Measurements from ENCODE around the gene APLP2.
A peak's percentile ranks its signal among the peaks of the same experiment; 100 is the strongest.

APLP2 gene

DNA sequence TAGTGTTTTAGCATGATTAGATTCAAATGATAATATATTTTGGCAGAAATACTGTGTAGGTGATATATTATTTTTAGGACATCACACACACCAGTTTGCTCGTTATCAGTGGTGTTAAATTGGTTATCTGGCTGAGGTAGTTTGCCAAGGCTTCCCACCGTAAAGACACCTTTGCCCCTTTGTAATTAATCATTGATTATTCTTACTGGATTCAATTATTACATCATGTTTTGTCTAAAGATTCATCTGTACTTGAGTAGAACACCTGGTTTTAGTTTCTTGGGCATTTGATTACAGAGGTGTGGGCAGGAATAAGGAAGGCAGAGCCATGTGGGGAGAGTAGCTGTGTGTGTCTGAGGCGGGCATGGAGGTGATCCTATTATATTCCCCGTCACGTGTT lies 50.4 kb downstream of the APLP2 start:
- no peak for DNase-seq

DNA sequence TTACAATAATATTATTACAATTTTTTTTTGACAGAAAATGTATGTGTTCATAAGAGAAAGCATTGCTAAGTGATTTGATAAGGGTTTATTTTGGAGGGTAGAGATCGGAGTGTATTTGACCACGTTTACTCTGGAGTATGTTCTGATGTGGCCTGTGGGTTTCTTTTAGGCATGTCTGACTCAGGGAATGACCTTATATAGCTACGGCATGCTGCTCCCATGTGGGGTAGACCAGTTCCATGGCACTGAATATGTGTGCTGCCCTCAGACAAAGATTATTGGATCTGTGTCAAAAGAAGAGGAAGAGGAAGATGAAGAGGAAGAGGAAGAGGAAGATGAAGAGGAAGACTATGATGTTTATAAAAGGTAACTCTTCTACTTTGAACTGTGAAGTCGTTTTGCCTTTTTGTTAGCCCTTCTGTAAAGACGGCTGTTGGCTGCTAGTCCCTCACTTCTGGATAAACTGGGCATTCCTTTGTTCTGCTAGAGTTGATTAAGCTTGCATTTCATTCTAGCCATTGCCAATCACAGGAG lies 51.8 kb downstream of the APLP2 start:
- peak; percentile 93 for DNase-seq

DNA sequence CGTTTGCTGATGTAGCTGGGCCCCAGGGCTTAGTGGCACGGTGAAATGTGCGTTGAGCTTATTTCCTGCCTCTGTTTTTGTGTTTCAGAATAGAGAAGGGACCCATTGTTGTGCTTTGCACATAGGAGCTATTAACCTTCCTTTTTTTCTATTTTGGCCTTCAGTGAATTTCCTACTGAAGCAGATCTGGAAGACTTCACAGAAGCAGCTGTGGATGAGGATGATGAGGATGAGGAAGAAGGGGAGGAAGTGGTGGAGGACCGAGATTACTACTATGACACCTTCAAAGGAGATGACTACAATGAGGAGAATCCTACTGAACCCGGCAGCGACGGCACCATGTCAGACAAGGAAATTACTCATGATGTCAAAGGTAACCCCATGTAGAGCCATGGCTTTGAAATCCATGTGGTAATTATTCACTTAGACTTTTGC lies 52.5 kb downstream of the APLP2 start:
- no peak for DNase-seq

DNA sequence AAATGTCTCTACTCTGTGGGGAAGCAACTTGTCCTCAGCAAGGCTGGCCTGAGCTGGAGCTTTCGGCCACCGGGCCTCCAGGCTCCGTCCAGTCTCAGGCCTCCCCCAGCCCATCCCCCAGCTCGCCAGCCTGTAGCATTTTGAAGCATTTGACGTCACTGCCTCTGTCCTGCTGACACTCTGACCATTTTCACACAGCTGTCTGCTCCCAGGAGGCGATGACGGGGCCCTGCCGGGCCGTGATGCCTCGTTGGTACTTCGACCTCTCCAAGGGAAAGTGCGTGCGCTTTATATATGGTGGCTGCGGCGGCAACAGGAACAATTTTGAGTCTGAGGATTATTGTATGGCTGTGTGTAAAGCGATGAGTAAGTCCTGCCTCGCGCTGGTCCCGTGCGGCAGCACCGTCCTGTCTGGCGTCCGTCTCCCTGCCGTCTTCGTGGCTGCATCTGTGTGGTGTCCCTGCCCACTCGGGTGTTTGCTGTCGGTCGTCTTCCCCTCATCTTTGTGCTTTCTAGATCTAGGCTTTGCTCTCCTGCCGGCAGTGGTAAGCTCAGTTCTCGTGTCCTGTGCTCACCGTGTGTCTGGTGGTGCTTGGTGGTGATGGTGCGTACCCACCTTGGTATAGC lies 53.8 kb downstream of the APLP2 start:
- DNase-seq = no peak

DNA sequence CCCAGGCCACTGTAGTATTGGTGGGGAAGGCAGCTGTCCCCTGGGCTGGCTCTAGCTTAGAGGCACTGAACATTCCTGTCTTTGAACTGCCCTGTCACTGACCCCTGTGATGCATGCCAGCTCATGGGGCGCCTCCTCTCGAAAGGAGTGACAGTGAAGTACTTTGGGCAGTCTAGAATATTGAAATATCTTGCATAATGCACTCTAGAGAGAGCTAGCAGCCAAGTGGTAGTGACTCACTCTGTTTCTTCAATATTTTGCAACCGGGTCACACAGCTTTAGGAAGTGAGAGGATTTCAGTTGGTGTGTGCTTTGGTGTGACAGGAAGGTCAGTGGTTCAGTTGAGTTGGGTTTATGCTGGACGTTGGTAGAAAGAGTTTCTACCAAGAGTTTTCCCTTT lies 54.4 kb downstream of the APLP2 start:
- peak; percentile 89 for DNase-seq

DNA sequence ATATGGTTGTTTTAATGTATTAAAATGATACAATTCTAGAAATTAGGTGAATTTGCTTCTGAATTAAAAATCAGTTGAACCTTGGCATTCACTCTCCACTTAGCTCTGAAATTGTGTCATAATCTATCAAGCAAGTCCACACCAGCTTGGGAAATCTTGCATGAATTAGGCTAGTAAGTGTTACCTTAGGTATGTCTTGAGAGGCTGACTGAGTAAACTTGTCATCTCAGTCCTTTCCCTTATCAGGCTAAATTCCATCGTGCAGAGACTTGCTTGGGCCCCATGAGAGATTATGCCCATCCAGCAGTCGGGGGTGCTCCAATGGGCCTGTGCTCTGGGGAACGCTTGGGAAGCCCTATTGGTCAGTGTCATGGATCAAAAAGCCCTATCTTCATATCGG lies 55.9 kb downstream of the APLP2 start:
- DNase-seq = no peak

DNA sequence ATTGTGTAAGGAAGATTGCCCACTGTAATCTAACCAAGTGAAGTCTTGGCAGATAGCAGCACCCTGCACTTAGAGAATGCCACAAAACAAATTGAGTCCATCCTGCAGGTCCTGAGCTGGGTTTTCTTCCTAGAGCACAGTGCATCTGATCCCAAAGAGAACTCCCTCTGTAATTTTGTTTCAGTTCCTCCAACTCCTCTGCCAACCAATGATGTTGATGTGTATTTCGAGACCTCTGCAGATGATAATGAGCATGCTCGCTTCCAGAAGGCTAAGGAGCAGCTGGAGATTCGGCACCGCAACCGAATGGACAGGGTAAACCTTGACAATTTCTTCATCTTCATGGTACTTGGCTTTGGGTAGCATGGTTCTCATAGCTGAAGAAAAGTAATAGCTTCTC lies 56.8 kb downstream of the APLP2 start:
- DNase-seq = no peak

DNA sequence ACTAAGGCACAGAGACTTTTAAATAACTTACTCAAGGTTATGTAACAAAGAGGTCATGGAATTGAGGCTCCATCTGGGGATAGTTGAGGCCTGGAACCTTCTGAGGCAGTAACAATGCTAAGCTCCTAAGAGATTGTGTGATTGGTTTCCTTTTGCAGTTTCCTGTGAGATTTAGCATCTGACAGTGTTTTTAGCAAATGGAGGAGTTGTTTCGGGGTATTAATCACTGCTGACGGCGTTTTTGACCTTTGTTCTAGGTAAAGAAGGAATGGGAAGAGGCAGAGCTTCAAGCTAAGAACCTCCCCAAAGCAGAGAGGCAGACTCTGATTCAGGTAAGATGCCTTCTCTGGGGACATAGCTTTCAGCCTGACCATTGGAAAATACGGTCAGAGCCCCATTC lies 57.8 kb downstream of the APLP2 start:
- no peak for DNase-seq

DNA sequence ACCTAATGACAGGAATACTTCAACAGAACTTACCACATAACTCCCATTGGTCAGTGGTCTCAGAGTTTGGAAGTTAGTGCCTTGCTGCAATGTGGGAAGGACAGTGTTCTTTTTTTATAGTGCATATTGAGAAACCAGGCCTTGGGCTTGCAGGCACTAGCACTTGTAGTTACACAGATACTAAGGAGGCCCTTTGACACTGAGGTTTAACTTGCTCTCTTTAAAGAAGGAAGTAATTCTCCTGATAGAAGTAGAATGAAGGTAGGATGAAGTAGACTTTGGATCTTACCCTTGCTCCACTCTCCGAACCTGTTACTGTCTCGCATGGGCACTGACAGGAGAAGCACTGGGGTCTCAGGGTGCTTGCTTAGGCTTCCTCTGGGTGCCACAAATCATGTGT lies 58.9 kb downstream of the APLP2 start:
- DNase-seq = no peak

DNA sequence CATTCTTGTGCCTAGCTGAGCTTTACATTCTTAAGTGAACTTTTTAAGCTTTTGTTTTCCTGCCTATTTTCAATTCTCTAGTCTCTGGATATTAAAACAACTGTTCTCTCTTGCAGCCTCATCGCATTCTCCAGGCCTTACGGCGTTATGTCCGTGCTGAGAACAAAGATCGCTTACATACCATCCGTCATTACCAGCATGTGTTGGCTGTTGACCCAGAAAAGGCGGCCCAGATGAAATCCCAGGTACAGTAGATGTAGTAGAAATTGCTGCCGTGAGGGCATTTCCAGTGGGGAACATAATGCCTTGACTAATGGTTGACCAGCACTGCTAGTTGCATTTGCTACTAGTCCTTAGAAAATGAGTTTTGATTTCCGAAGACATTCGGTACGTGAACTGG lies 60.2 kb downstream of the APLP2 start:
- DNase-seq = no peak

DNA sequence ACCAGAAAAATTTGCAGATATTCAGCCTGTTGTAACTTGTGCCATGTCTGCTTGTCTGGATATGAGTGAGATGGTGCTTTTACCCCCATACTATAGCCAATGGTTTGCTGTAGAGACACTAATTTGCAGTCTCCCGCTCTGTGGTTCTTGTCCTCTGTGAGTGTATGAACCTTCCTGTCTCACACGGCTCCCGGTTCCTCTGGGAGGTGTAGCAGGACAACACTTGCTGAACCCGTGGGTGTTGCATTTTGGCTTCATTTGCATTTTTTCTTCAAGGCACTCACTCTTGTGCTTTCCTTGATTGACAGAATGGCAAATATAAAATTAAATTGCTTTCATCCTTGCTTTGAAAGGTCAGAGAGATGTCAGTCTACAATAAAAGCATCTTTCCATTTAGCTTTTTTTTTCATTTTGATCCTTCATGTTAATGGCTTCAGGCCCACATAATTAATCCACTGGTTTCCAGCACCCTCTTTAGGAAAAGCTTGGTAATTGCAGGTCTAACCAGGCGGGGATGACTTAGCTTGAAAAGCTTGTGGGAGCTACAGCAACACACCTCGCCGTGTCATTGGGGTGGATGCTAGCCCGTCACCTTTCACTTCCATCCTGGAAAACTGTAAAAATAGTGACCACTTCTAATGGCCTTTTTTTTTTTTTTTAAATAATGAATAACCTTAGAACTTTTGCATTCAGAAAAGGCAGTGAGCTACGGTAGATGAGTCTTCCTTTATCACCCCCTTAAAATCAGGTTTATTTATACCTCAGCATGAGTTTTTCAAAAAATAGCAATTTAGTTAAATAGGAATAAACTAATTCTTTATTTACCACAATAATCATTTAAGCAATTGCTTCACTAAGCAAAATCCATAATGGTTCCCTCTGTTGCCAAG lies 62.5 kb downstream of the APLP2 start:
- DNase-seq = peak; percentile 67

DNA sequence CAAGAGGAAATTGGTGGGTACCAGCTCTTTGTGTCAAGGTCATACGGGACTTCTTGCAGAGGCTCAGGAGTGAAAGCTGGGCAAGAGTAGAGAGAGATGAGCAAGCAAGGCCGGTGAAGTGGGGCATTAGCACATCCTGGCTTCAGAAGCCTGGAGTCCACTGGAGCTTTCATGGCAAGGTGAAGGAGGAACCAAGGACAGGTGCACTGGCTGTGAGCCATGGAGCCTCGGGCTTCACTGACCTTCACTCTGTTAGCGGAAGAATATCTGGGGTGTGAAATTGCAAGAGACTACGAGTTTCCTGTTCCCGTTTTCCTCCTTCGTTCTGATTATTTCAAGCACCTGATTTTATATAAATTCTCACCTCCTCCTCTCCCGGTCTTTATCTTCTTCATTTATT lies 64.0 kb downstream of the APLP2 start:
- DNase-seq = no peak

DNA sequence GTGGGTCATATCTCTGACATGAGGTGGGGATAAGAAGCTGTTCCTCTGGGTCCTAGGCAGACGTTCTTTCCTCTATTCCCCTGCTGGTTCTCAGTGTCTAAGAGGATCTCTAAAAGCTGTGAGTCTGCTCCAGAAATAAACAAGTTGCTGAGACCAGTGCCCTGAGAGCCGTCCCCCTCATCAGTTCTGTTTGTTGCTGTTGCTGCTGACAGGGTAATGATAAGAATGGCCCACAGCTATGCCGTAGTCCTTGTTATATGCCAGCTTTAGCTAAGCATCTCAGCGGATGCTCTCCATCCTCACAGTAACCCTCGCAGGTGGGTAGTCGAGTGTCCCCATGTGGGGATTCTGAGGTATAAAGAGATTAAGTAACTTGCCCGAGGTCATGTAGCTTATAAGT lies 66.4 kb downstream of the APLP2 start:
- DNase-seq = no peak

DNA sequence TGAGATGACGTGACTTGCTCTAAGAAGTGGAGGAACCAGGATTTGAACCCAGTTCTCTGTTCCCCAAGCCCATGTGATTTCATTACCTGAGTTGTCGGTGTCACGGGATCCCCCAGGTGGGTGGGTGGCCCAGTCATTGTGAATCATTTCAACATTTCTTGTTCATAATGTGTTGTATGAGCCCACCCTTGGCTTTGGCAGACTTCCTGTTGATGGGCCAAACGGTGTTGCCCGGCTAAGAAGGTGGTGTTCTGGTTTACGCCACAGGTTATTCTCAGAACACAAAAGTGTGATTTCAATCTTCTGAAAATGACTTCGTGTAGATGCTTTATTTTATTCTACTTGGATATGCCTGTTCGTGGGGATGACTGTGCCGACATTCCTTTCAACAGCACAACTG lies 68.3 kb downstream of the APLP2 start:
- DNase-seq = no peak

DNA sequence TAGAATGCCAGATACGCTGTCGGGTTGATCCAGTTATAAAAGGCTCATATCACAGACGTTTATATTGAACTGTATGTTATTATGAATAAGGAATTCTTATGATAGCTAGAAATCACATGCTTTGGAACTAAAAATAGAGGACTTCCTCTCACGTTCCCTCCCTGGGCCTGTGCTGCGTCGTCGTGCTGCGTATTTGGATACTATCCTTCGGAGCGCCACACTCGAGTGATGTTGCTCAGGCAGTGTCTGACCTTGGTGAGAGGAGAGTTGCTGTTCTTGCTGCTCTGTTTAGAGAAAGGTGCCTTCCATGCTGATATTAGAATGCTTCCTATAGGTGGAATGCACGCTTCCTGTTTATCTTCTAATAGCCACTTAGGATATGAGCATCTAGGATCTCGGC lies 69.7 kb downstream of the APLP2 start:
- DNase-seq = no peak

DNA sequence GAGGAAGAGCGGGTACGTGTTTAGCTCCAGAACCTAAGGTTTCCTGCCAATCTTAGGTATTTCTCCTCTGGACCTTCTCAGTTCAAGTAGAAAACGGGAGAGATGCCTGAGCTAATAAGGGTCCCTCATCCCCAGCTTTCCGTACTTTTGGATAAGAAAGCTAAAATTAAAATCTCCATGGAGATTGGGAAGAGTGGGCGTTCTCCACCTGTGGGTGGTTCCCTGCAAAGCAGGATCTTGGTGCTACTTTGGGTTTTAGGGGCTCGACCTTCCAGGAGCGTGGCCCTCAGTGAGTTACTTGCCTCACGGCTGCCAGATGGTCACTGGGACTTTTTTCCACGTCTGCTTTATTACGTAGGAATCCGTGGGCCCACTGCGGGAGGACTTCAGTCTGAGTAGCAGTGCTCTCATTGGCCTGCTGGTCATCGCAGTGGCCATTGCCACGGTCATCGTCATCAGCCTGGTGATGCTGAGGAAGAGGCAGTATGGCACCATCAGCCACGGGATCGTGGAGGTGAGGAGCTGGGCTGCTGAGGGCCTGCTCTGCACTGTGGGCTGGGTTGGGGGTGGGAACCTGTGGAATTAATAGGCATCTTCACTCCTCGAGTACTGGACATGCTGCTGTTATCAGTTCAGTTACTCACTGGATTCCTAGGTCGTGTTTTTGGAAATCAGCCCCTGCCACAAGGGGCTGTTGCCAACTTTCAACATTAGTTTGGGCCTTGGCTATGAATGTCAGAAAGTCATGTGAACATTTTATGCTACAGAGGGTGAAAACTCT lies 72.1 kb downstream of the APLP2 start:
- DNase-seq = no peak

DNA sequence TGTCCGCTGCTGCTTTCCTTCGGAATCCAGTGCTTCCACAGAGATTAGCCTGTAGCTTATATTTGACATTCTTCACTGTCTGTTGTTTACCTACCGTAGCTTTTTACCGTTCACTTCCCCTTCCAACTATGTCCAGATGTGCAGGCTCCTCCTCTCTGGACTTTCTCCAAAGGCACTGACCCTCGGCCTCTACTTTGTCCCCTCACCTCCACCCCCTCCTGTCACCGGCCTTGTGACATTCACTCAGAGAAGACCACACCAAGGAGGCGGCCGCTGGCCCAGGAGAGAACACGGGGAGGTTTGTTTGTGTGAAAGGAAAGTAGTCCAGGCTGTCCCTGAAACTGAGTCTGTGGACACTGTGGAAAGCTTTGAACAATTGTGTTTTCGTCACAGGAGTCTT lies 74.4 kb downstream of the APLP2 start:
- no peak for DNase-seq

DNA sequence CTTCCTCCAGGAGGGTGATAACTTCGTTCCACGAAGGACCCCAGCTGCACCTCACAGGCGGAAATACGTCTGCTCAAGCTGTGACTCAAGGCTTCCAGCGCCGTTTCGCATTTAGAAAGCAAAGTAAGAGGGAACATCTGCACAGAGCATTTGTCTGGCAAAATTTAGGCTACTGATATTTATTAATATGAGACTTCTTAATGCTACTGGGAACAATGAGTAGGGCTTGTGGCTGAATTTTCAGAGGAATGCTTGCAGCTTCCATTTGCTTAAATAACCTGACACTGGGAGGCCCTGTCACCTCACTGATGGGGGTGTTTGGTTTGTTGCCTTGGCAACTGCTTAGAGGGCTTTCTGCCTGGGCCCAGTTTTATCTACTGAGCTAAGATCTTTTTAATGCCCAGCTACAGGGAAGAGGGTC lies 75.2 kb downstream of the APLP2 start:
- no peak for DNase-seq

DNA sequence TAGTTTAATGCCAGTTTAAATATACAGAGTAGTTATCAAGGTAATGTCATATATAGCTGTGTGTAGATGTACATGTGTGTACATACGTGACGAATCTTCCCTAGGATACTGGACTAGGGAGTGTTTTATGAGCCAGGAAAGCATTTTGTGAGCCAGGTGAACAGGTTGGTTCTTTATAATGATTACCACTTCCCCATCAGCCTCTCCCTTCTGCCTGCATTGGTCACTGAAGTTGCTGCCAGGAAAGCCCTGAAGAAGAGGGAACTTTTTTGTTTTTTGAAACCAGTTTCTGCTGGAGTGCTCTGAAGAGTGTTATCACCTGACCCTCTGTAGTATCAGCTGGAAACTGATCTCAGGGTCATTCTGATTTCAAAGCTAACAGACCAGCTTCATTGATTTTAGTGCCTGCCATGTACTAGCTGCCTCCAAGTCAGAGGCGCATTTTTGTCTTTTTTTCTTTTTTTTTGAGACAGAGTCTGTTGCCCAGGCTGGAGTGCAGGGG lies 75.7 kb downstream of the APLP2 start:
- no peak for DNase-seq

DNA sequence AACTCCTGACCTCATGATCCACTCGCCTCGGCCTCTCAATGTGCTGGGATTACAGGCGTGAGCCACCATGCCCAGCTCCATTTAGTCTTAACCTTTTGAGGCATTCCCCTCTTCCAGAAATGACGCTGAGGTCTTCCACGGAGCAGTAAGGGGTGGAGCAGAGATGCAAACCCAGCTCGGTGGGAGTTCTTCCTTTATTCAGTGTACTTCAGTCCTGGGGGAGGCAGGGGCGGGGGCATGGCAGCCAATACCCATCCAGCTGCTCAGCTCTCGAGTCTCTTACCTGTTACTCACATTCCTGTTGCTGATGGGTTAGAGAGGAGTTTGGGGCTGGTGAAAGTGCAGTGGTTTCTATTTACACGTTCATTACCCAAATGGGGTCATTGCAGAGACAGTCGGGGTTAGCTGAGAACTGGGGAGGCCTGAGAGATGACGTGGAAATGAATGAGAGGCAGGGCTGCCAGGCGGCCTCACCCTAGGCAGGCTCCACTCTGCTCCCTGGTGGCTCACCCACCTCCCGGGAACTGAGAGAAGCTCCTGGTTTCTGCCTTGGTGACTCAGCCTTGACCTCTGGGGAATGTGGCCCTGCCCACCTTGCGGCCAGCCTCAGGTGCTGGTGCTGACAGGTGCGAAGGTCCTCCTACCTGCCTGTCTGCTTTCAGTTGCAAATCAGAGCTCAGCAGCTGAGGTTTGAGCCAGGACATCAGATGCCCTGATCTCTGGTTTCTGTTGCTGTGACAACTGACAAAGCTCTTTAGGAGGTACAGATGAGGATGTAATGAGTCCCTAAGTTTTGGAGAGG lies 76.5 kb downstream of the APLP2 start:
- no peak for DNase-seq

DNA sequence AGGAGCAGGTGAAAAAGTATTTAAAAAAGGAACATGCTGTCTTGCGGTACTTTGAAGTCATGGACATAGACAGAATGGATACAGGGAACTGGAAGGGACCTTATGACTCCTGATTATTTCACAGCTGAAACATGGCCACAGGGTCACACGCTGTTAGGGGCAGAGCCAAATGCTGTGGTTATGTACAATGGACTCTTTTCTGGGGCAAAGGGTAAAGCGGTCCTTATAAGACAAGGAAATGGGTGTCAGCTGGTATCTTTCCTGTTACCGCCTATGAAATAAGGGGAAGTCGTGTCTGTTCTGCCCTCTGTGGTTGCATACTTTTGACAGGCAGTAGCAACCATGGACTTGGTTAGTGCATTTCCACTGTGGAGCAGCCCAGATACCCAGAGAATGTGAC lies 77.1 kb downstream of the APLP2 start:
- no peak for DNase-seq

DNA sequence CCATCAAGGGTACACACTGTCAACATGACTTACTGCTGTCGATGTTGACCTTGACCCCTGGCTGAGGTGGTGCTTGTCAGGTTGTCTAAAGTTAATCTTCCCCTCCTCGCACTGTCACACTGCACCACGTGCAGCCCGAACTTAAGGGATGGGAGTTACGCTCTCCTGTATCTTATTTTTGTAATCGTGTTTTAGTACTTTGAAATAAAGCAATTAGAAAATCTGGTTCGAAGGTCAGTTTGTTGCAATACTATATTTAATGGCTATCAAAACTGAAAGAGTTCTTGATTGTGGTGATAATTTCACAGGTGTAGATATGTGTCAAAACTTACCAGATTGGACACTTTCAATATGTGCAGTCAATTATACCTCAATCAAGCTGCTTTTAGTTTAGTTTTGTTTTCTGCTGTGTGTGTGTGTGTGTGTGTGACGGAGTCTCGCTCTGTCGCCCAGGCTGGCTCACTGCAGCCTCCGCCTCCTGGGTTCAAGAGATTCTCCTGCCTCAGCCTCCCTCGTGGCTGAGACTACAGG lies 79.2 kb downstream of the APLP2 start:
- no peak for DNase-seq
